ENCODE data around the gene TMEM256. TPM values are rescaled to one million over a fixed set of nuclear protein-coding genes. Genes with fewer than 3 reads are reported as not detected.

TMEM256 gene
- total and polyA plus RNA-seq, 9 of the 15 experiments (the other 6 are each of a cell fraction or from before 2014, with no cell fraction given), result 43.4 to 177 (median 68.5) TPM

- TF ChIP-seq ZNF121 (CRISPR knock-in tag; conservative IDR thresholded peaks at IDR 0.05), result no peak
These were observed 47.8 kb downstream of the TMEM256 start (continued) for GRCh38 chr17:7356072-7356549.

GRCh38 chr17:7355573-7355972, 48.3 kb downstream of the TMEM256 start:
- no peak overlapping the region for H3K27ac ChIP-seq (ENCODE audit: extremely low read depth, low read depth, low read length)
- H3K79me2 ChIP-seq (ENCODE audit: control insufficient read depth, insufficient read depth, low read length), result peaks cover 8% of the 10 kb centered on the region
- no CpG with 5 or more reads among the region's 8 CpGs for WGBS (ENCODE audit: insufficient coverage, low coverage, missing lambda C conversion rate)
- POLR2A ChIA-PET, result interaction anchor here (0.6 to 1.0 kb wide), 4 partner anchors 25 to 231 kb away, joined by 3 to 4 read pairs (median 4); no protein-coding TSS in a partner anchor
- H3K9ac ChIP-seq (ENCODE audit: insufficient read depth in 1 of 2, low read depth in 2 of 2, low read length in 2 of 2), result no peak overlapping the region
- no peak overlapping the region for H2AFZ ChIP-seq (ENCODE audit: low read depth, low read length)
- H3K4me1 ChIP-seq (replicated peaks in 1 of 2; ENCODE audit: control insufficient read depth in 2 of 2, insufficient read depth in 2 of 2, low read length in 2 of 2), result peaks cover 3 to 43% of the 10 kb centered on the region in 2 experiments; a peak in 3 of 5 replicates
- no peaks in the 10 kb centered on the region for H3K9me3 ChIP-seq (replicated peaks; ENCODE audit: control insufficient read depth, insufficient read depth, low read depth, low read length)
- no peaks in the 10 kb centered on the region for H3K9me1 ChIP-seq (ENCODE audit: control insufficient read depth, insufficient read depth, low read length)
- H3K27me3 ChIP-seq (ENCODE audit: control insufficient read depth in 2 of 2, insufficient read depth in 2 of 2, low read length in 2 of 2), result no peaks in the 10 kb centered on the region
- BruUV-seq (replicated peaks), result no TSS peak
- no peaks in the 10 kb centered on the region for H4K20me1 ChIP-seq (replicated peaks; ENCODE audit: control insufficient read depth, insufficient read depth, low read length)
- no peak overlapping the region for H3K4me2 ChIP-seq (ENCODE audit: insufficient read depth, low read length)
- FAIRE-seq (no peak), ATAC-seq (no peak), DNase-seq (ENCODE audit: extremely low read depth in 1 of 4, low spot score in 3 of 4) (no peak)
- in situ Hi-C loops (cut with MboI) (loop anchor here (10.0 kb wide), 1 partner anchor 199 kb away; the partner anchor contains the start of gene TNFSF13), intact Hi-C loops (cut with micrococcal nuclease) (loop anchor here (5.0 kb wide), 2 partner anchors 147 to 207 kb away; partner anchors contain the start of gene SENP3)
- H3K36me3 ChIP-seq (ENCODE audit: control insufficient read depth, insufficient read depth, low read length), result no peaks in the 10 kb centered on the region
- no peak overlapping the region for H3K4me3 ChIP-seq
- CTCF ChIA-PET (ENCODE audit: low intra/inter-chr PET ratio), result interaction anchor here (0.7 to 1.7 kb wide), 2 partner anchors 127 to 204 kb away, joined by 5 to 9 read pairs; no protein-coding TSS in a partner anchor
- TF ChIP-seq RBM14 (IDR thresholded peaks at IDR 0.05; ENCODE audit: borderline replicate concordance, insufficient read depth, low read depth, low read length), result no peak
- no peak for TF ChIP-seq MXI1 (IDR thresholded peaks at IDR 0.05; ENCODE audit: low read depth, low read length)
- no peak for TF ChIP-seq ZNF239 (CRISPR knock-in tag; IDR thresholded peaks at IDR 0.05)
- no peak for TF ChIP-seq TCF7L2 (IDR thresholded peaks at IDR 0.05; ENCODE audit: low read depth, low read length)
- no peak for TF ChIP-seq E2F3 (CRISPR knock-in tag; IDR thresholded peaks at IDR 0.05)
- TF ChIP-seq ZNF449 (CRISPR knock-in tag; IDR thresholded peaks at IDR 0.05), result no peak
- TF ChIP-seq XRCC3 (IDR thresholded peaks at IDR 0.05), result no peak
- TF ChIP-seq MAFG (tag; conservative IDR thresholded peaks at IDR 0.05), result no peak
- TF ChIP-seq, protein P1, sequence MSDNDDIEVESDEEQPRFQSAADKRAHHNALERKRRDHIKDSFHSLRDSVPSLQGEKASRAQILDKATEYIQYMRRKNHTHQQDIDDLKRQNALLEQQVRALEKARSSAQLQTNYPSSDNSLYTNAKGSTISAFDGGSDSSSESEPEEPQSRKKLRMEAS (CRISPR knock-in tag; IDR thresholded peaks at IDR 0.05), result no peak
- TF ChIP-seq ZMIZ1 (IDR thresholded peaks at IDR 0.05; ENCODE audit: low read depth in 2 of 2, low read length in 2 of 2), result no peak
- TF ChIP-seq CBX3 (IDR thresholded peaks at IDR 0.05; ENCODE audit: borderline replicate concordance in 1 of 2, low read length in 2 of 2), result no peak
- TF ChIP-seq, protein P2, sequence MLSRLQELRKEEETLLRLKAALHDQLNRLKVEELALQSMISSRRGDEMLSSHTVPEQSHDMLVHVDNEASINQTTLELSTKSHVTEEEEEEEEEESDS (CRISPR knock-in tag; IDR thresholded peaks at IDR 0.05), result no peak
- no peak for TF ChIP-seq MEF2A (IDR thresholded peaks at IDR 0.05; ENCODE audit: control insufficient read depth, low read depth, low read length)
- no peak for TF ChIP-seq PML (IDR thresholded peaks at IDR 0.05; ENCODE audit: low read length)
- TF ChIP-seq RBM15 (IDR thresholded peaks at IDR 0.05; ENCODE audit: insufficient read depth, low read length), result no peak
